HepG2 (cell line): Measurements from ENCODE around the gene TMBIM1. TPM values are rescaled to one million over a fixed set of nuclear protein-coding genes. Genes with fewer than 3 reads are reported as not detected.

Experiments
- ATAC-seq: fragments of 200-7000 bp; cut with Tn5 transposase; 3 replicates; pipeline ENCODE4 v1.9.1; 2020; ENCODE audit warnings: mild to moderate bottlenecking, moderate library complexity
- BruUV-seq: library from RNA; stranded (reverse); fragments of 400-500 nt; replicated peaks from 2 replicates; lab custom pipeline; 2021; lab: Mats Ljungman, UMichigan
- CTCF ChIA-PET: fragments of 300-600 bp; formaldehyde crosslinking; extraction: SDS; loops from one replicate; lab custom pipeline; 2021; ENCODE audit warnings: low total read pairs, inconsistent platforms, low intra/inter-chr PET ratio; lab: Yijun Ruan, JAX
- POLR2A ChIA-PET: fragments of 350-600 bp; sonication (Branson Sonifier 250); formaldehyde crosslinking; loops from one replicate; lab custom pipeline; 2020; ENCODE audit warnings: antibody characterized with exemption, inconsistent platforms; lab: Yijun Ruan, JAX
- DNase-seq: peaks from one replicate; pipeline ENCODE4 v3.0.0-alpha.2; 2015; ENCODE audit warnings: low spot score
- FAIRE-seq: peaks from 3 replicates; lab custom pipeline; 2011; peaks lifted over from hg19 to GRCh38; lab: Jason Lieb, UNC
- H2AFZ ChIP-seq: one replicate; pipeline ENCODE4 v1.6.1; 2011; ENCODE audit warnings: low read length, inconsistent platforms
- H3K27ac ChIP-seq: fragments of 300-600 bp; 3 replicates; pipeline ENCODE4 v1.8.0; 2011; ENCODE audit warnings: mixed run types, mild to moderate bottlenecking, mixed read lengths, low read length, inconsistent platforms; ENCODE audit not compliant: insufficient read depth; ENCODE audit errors: extremely low read length
- H3K27me3 ChIP-seq, 2 experiments: fragments of 200-600 bp in 1 of 2; 2 replicates in 1 of 2; 3 replicates in 1 of 2; pipeline versions ENCODE4 v1.6.0 to v1.8.0; 2011; ENCODE audit warnings: low read length in 2 of 2, mild to moderate bottlenecking in 2 of 2, moderate library complexity in 2 of 2, inconsistent platforms in 1 of 2; ENCODE audit not compliant: insufficient read depth in 2 of 2, control insufficient read depth in 1 of 2
- H3K36me3 ChIP-seq, 2 experiments: fragments of 200-600 bp in 1 of 2; replicated peaks in 1 of 2; 2 replicates in 1 of 2; 3 replicates in 1 of 2; pipeline versions ENCODE4 v1.5.1 to v1.8.0; 2011; ENCODE audit warnings: low read length in 2 of 2, inconsistent platforms in 1 of 2; ENCODE audit not compliant: insufficient read depth in 2 of 2, control insufficient read depth in 1 of 2
- H3K4me1 ChIP-seq: 2 replicates; pipeline ENCODE4 v1.5.1; 2012; ENCODE audit warnings: low read length, inconsistent platforms; ENCODE audit not compliant: insufficient read depth
- H3K4me2 ChIP-seq: 2 replicates; pipeline ENCODE4 v1.6.0; 2011; ENCODE audit warnings: low read depth, low read length, inconsistent platforms
- H3K4me3 ChIP-seq, 3 experiments: fragments of 200-600 bp in 1 of 3; sonication (generic), shearing (Covaris generic) in 1 of 3; replicated peaks in 1 of 3; 2 replicates each; pipeline ENCODE4 v1.5.1; 2011 to 2016; ENCODE audit warnings: low read length in 3 of 3, inconsistent platforms in 2 of 3, low read depth in 2 of 3, mild to moderate bottlenecking in 2 of 3, control low read depth in 1 of 3, mixed read lengths in 1 of 3; ENCODE audit not compliant: insufficient read depth in 1 of 3
- H3K79me2 ChIP-seq: one replicate; pipeline ENCODE4 v1.6.1; 2011; ENCODE audit warnings: low read length, inconsistent platforms; ENCODE audit not compliant: insufficient read depth
- H3K9ac ChIP-seq: 2 replicates; pipeline ENCODE4 v1.6.0; 2011; ENCODE audit warnings: mild to moderate bottlenecking, low read depth, low read length, inconsistent platforms; ENCODE audit not compliant: insufficient read depth
- H3K9me3 ChIP-seq: 2 replicates; pipeline ENCODE4 v1.5.1; 2012; ENCODE audit warnings: mild to moderate bottlenecking, low read length
- H4K20me1 ChIP-seq: 2 replicates; pipeline ENCODE4 v1.6.0; 2011; ENCODE audit warnings: inconsistent platforms, mild to moderate bottlenecking, low read length, moderate library complexity; ENCODE audit not compliant: insufficient read depth
- MIER3 ChIP-seq: IDR thresholded peaks from 2 replicates; pipeline ENCODE4 v1.6.1; 2016; ENCODE audit warnings: missing compliant biosample characterization, borderline replicate concordance
- MTF1 ChIP-seq: sonication (generic); formaldehyde crosslinking; IDR thresholded peaks from 2 replicates; pipeline ENCODE4 v1.5.0; 2020; ENCODE audit warnings: missing genetic modification reagents
- NFAT5 ChIP-seq: sonication (generic); formaldehyde crosslinking; IDR thresholded peaks from 2 replicates; pipeline ENCODE4 v1.4.0; 2020; ENCODE audit warnings: missing genetic modification reagents
- NPAS2 ChIP-seq: sonication (generic); formaldehyde crosslinking; IDR thresholded peaks from 2 replicates; pipeline ENCODE4 v1.8.0; 2022; ENCODE audit warnings: mild to moderate bottlenecking, missing genetic modification reagents, borderline replicate concordance
- ZBTB39 ChIP-seq: sonication (generic); formaldehyde crosslinking; IDR thresholded peaks from 2 replicates; pipeline ENCODE4 v1.5.0; 2020; ENCODE audit warnings: missing genetic modification reagents
- ZNF101 ChIP-seq: sonication (generic); formaldehyde crosslinking; IDR thresholded peaks from 2 replicates; pipeline ENCODE4 v1.4.0; 2020; ENCODE audit warnings: mild to moderate bottlenecking, low read depth, missing genetic modification reagents, borderline replicate concordance
- ZNF292 ChIP-seq: sonication (generic); formaldehyde crosslinking; IDR thresholded peaks from 2 replicates; pipeline ENCODE4 v1.8.1; 2022; ENCODE audit warnings: mild to moderate bottlenecking, low read depth, missing genetic modification reagents, borderline replicate concordance
- ZNF616 ChIP-seq: sonication (generic); formaldehyde crosslinking; IDR thresholded peaks from 2 replicates; pipeline ENCODE4 v1.5.0; 2020; ENCODE audit warnings: low read depth, mild to moderate bottlenecking, missing genetic modification reagents
- ZNF652 ChIP-seq: IDR thresholded peaks from 2 replicates; pipeline ENCODE4 v1.6.1; 2016; ENCODE audit warnings: low read depth, borderline replicate concordance
- ZNF672 ChIP-seq: sonication (generic); formaldehyde crosslinking; IDR thresholded peaks from 2 replicates; pipeline ENCODE4 v1.8.1; 2022; ENCODE audit warnings: missing genetic modification reagents
- WGBS: methylation state at CpG from one replicate; pipeline ENCODE4 v1.1.6; 2017; ENCODE audit warnings: low lambda C conversion rate; 5-methylcytosine and 5-hydroxymethylcytosine counted together
- in situ Hi-C: cut with HindIII; loops from 2 replicates; pipeline ENCODE4 v1.10.0; 2017; ENCODE audit warnings: low pct_unique_long_range_greater_than_20kb; ENCODE audit not compliant: extremely low pct_ligation_motif_present
- intact Hi-C: fragments of 100-400 bp; cut with micrococcal nuclease; formaldehyde crosslinking; loops from one replicate; pipeline ENCODE4 v1.10.0; 2022; ENCODE audit not compliant: unreplicated experiment
- polyA plus RNA-seq, 8 experiments: library from polyadenylated mRNA; depleted of rRNA in 3 of 8; stranded (reverse) in 7 of 8; unstranded in 1 of 8; fragments of >200 nt; fragmentation: Illumina TruSeq in 4 of 8; extraction: Trizol in 4 of 8; gene quantifications; 2 replicates each; pipeline versions ENCODE4 v1.2.1 to v1.2.3, GENCODE V29; 2011 to 2016; ENCODE audit warnings: low read depth in 4 of 8, missing spikeins in 1 of 8, mixed read lengths in 1 of 8; ENCODE audit not compliant: insufficient read depth in 1 of 8
- total RNA-seq, 5 experiments: library from RNA; depleted of rRNA; stranded (reverse); fragments of >200 nt; fragmentation: Illumina TruSeq; extraction: Trizol; gene quantifications; 2 replicates each; pipeline ENCODE4 v1.2.3, GENCODE V29; 2016; ENCODE audit warnings: low read depth in 1 of 5
- TF ChIP-seq, protein P1 (sequence below): IDR thresholded peaks from 2 replicates; pipeline ENCODE4 v1.6.1; 2016; ENCODE audit warnings: low read depth

The TMBIM1 gene
- total and polyA plus RNA-seq, 2 of the 13 experiments (the other 11 are each of a cell fraction or from before 2014, with no cell fraction given): 127 to 139 TPM

GRCh38 chr2:218340656-218341055 is 48.4 kb upstream of the TMBIM1 start (continued):
- TF ChIP-seq NFAT5 (CRISPR knock-in tag) (no peak), ZNF672 (CRISPR knock-in tag) (no peak), MTF1 (CRISPR knock-in tag) (no peak), ZNF652 (CRISPR knock-in tag) (no peak), MIER3 (no peak)

DNA sequence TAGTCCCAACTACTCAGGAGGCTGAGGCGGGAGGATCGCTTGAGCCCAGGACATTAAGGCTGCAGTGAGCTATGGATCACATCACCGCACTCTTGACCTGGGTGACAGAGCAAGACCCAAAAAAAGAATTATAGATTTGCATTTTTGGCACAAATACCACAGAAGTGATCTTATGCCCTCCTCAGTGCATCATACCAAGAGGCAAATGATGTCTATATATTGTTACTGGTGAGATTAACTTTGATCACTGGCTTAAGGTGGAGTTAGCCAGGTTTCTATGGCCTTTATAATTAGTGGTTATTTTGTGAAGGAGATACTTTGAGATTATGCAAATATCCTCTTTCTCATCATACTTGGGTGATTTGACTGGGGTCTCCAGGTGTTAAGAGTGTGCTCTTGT is 42.2 kb upstream of the TMBIM1 start:
- CTCF ChIA-PET: no interaction called here
- no TSS peak for BruUV-seq
- 94% methylated on average over 3 of the region's 3 CpGs for WGBS
- no peak for TF ChIP-seq NPAS2 (CRISPR knock-in tag)
- TF ChIP-seq ZNF101 (CRISPR knock-in tag): no peak
- TF ChIP-seq, protein P1, sequence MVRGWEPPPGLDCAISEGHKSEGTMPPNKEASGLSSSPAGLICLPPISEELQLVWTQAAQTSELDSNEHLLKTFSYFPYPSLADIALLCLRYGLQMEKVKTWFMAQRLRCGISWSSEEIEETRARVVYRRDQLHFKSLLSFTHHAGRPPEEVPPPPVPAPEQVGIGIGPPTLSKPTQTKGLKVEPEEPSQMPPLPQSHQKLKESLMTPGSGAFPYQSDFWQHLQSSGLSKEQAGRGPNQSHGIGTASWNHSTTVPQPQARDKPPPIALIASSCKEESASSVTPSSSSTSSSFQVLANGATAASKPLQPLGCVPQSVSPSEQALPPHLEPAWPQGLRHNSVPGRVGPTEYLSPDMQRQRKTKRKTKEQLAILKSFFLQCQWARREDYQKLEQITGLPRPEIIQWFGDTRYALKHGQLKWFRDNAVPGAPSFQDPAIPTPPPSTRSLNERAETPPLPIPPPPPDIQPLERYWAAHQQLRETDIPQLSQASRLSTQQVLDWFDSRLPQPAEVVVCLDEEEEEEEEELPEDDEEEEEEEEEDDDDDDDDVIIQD (CRISPR knock-in tag): no peak
- TF ChIP-seq ZNF616: no peak
- no peak for TF ChIP-seq ZBTB39 (CRISPR knock-in tag)
- no peak for TF ChIP-seq ZNF292 (CRISPR knock-in tag)

More for the DNA sequence above, 42.2 kb upstream of the TMBIM1 start:
- peaks cover 3% of the 10 kb centered on the region for H3K79me2 ChIP-seq
- FAIRE-seq: no peak
- in situ Hi-C loops: no loop called here
- H3K36me3 ChIP-seq: 0 out of 5 replicates have a peak, but pooled peaks cover 0 to 3% of the 10 kb centered on the region in 2 experiments
- no peak overlapping the region for H3K4me3 ChIP-seq
- H3K4me2 ChIP-seq: no peak overlapping the region
- H4K20me1 ChIP-seq: no peaks in the 10 kb centered on the region
- DNase-seq: no peak
- H3K27me3 ChIP-seq: no peaks in the 10 kb centered on the region
- no peaks in the 10 kb centered on the region for H3K9me3 ChIP-seq
- H2AFZ ChIP-seq: no peak overlapping the region
- H3K4me1 ChIP-seq: peaks cover 27% of the 10 kb centered on the region
- H3K9ac ChIP-seq: no peak overlapping the region
- intact Hi-C loops: no loop called here
- no peak for ATAC-seq
- POLR2A ChIA-PET: interaction anchor here (3.9 kb wide), 1 partner anchor 11 kb away, joined by 15 read pairs; no protein-coding TSS in a partner anchor
- no peak overlapping the region for H3K27ac ChIP-seq
